SJSA1 (cell line): ENCODE results near the gene ALPG. TPM values are rescaled to one million over a fixed set of nuclear protein-coding genes. Genes with fewer than 3 reads are reported as not detected.
"Not testable (repeated sequence)": the region's sequence is repeated elsewhere in the genome, so short reads cannot be mapped to it uniquely, and the experiment has no call there.

Experiments used
- DNase-seq, 2 experiments: peaks; one replicate each; pipeline ENCODE4 v3.0.0-alpha.2; 2015 to 2020; ENCODE audit warnings: low spot score in 2 of 2, low read depth in 1 of 2
- H3K27ac ChIP-seq: fragments of 250-450 bp; sonication (Bioruptor Pico); 2 replicates; pipeline ENCODE4 v1.5.1; 2020; ENCODE audit warnings: mild to moderate bottlenecking, moderate library complexity
- H3K27me3 ChIP-seq: fragments of 250-450 bp; sonication (Bioruptor Pico); replicated peaks from 2 replicates; pipeline ENCODE4 v1.5.1; 2020; ENCODE audit warnings: mild to moderate bottlenecking, moderate library complexity
- H3K36me3 ChIP-seq: fragments of 250-450 bp; sonication (Bioruptor Pico); 2 replicates; pipeline ENCODE4 v1.5.1; 2020; ENCODE audit warnings: mild to moderate bottlenecking
- H3K4me1 ChIP-seq: fragments of 250-450 bp; sonication (Bioruptor Pico); replicated peaks from 2 replicates; pipeline ENCODE4 v1.6.1; 2021; ENCODE audit warnings: mild to moderate bottlenecking
- H3K4me3 ChIP-seq: fragments of 250-450 bp; sonication (Bioruptor Pico); 2 replicates; pipeline ENCODE4 v1.5.1; 2020; ENCODE audit warnings: mild to moderate bottlenecking
- H3K9me3 ChIP-seq: fragments of 250-450 bp; sonication (Bioruptor Pico); replicated peaks from 2 replicates; pipeline ENCODE4 v1.5.1; 2020; ENCODE audit warnings: mild to moderate bottlenecking
- total RNA-seq: library from RNA; depleted of rRNA; stranded (reverse); fragments of >200 nt; shearing (Covaris generic); gene quantifications from 2 replicates; pipeline ENCODE4 v1.2.3, GENCODE V29; 2014

Gene ALPG
- total RNA-seq, 1 experiment from 2014 or later: 0.03 TPM

DNA sequence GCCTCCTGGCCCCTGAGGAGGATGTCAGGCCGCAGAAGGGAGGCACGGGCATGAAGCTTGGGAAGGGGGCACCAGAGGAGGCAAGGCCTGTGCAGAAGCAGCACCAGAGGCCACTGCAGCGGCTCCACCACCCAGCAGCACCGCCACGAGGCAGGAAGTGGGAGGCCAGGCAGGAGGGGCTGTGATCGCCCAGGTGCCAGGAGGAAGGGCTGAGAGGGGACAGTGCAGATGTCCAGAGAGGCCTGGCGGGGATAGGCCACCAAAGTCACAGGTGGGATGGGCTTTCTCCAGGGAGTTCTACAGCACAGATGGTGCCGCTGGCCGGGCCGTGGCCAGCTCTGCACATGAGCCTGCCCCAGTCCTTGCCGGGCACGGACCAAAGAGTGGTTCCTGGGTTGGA lies 43.3 kb downstream of the ALPG start:
- Histone ChIP-seq H3K4me1 (no peaks in the 10 kb centered on the region), H3K36me3 (no peaks in the 10 kb centered on the region), H3K27ac (no peak overlapping the region), H3K27me3 (peaks cover 17% of the 10 kb centered on the region; the same call in 1 of the 2 replicates), H3K4me3 (no peak overlapping the region), H3K9me3 (no peaks in the 10 kb centered on the region)
- peak in 1 of 2 experiments; percentile 22 for DNase-seq

DNA sequence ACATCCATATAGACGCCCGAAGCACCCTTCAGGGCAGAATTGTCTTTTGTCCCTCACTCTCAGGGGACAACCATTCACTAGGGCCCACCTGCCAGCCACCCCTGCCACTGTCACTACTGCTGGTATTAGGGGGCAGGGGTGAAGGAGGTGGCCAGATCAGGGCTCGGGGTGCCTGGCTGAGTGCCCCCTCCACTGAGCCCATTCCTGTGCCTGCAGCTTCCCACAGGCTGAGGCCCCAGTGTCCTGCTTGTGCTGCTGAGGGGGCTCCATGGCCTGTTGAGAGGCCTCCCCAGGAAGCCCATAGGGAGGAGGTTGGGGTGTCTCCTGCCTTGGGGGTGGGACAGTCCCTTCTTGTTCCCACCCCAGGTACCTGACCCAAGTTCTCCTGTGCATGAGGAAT lies 45.0 kb downstream of the ALPG start:
- not testable (repeated sequence) for H3K27ac ChIP-seq, H3K4me1 ChIP-seq, H3K9me3 ChIP-seq

DNA sequence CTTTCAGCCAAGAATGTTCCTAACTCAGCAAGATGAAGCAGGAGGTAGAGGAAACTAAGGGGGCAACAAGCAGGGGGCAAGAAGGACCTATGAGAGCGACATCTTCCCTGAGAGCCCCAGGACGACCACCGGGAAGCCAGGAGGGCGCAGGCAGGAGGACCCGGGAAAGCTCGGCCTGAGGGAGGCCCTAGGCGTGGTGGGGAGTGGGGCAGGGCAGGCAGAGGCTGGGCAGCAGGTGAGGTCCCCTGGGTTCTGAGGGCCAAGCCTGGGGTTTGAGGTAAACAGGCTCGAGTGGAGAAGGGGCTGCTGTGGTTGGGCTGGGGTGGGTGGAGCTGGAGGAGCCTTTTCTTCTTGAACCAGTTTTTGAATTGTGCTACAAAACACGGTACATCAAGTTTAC lies 48.0 kb downstream of the ALPG start:
- no peak overlapping the region for H3K4me3 ChIP-seq
- H3K27me3 ChIP-seq: peaks cover 20% of the 10 kb centered on the region; the same call in 1 of the 2 replicates
- no peaks in the 10 kb centered on the region for H3K9me3 ChIP-seq
- H3K4me1 ChIP-seq: no peaks in the 10 kb centered on the region
- H3K27ac ChIP-seq: no peak overlapping the region
- no peak for DNase-seq
- no peaks in the 10 kb centered on the region for H3K36me3 ChIP-seq

More for the DNA sequence above, 45.0 kb downstream of the ALPG start:
- peaks cover 20% of the 10 kb centered on the region; the same call in 1 of the 2 replicates for H3K27me3 ChIP-seq
- H3K36me3 ChIP-seq, H3K4me3 ChIP-seq: not testable (repeated sequence)
- peak in 1 of 2 experiments; percentile 25 for DNase-seq

DNA sequence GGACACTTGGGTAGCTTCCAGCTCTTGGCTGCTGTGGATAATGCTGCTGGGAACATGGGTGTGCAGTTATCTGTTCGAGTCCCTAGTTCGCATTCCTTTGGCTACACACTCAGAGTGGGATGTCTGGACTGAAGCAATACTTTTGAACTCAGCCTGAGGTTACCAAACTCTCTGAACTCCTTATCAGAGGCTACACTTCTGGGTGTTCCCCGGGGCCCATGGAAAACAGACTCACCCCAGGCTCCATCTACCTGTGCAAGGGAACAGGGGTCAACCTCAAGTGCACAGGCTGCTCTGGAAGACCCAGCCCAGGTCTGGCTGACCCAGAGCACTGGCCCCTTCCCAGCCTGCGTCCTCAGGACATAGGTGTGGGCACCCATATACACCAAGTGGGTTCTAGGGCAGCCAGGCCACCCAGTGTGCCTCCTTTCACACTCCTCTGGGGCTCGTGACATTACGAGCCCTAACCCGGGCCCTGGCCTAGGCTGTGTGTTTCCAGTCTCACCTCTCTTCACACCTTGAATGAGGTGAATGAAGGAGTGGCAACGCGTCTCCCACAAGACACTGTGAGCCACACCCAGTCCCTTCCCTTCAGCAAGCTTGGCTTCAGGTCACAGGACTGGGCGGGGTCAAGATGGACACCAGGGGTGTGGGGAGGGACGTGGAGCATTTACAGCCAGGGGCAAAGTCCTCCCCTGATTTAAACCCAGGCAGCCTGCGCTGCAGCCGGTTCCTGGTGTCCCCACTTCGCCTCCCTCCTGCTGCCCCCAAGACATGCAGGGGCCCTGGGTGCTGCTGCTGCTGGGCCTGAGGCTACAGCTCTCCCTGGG lies 49.0 kb downstream of the ALPG start, which contains the start of gene ALPI:
ALPI (plus strand) TSS at position 728 of the 830 bp plus-strand sequence; CDS start at position 775, 47 bp downstream.
- Histone ChIP-seq H3K27me3 (peaks cover 20% of the 10 kb centered on the region; the same call in 1 of the 2 replicates), H3K4me1 (no peaks in the 10 kb centered on the region), H3K4me3 (no peak within 1 kb of the TSS), H3K27ac (no peak within 1 kb of the TSS), H3K36me3 (no peaks in the 10 kb centered on the region), H3K9me3 (no peaks in the 10 kb centered on the region)
- no peak for DNase-seq

DNA sequence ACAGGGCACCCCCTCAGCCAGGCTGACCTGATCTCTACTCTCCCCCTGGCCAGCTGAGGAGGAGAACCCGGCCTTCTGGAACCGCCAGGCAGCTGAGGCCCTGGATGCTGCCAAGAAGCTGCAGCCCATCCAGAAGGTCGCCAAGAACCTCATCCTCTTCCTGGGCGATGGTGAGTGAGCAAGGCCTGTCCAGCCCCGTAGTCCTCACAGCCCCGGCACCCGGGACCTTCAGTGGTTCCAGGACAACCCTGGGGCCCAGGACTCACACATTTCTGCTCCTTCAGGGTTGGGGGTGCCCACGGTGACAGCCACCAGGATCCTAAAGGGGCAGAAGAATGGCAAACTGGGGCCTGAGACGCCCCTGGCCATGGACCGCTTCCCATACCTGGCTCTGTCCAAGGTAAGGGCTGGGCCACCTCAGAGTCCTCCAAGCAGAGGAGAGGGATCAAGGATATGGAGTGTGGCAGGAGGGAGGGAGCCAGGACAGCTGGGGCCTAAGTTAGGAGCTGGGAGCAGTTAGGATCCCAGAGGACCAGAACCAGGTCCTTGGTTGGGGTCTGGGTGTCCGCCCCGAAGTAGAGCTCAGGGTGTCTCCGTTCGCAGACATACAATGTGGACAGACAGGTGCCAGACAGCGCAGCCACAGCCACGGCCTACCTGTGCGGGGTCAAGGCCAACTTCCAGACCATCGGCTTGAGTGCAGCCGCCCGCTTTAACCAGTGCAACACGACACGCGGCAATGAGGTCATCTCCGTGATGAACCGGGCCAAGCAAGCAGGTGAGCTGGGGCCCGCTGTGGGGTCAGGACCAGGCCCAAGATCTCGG lies 49.9 kb downstream of the ALPG start:
- no peaks in the 10 kb centered on the region for H3K36me3 ChIP-seq
- no peaks in the 10 kb centered on the region for H3K9me3 ChIP-seq
- peaks cover 13% of the 10 kb centered on the region; the same call in 1 of the 2 replicates for H3K27me3 ChIP-seq
- no peaks in the 10 kb centered on the region for H3K4me1 ChIP-seq
- H3K27ac ChIP-seq: no peak overlapping the region
- no peak for DNase-seq
- H3K4me3 ChIP-seq: no peak overlapping the region

DNA sequence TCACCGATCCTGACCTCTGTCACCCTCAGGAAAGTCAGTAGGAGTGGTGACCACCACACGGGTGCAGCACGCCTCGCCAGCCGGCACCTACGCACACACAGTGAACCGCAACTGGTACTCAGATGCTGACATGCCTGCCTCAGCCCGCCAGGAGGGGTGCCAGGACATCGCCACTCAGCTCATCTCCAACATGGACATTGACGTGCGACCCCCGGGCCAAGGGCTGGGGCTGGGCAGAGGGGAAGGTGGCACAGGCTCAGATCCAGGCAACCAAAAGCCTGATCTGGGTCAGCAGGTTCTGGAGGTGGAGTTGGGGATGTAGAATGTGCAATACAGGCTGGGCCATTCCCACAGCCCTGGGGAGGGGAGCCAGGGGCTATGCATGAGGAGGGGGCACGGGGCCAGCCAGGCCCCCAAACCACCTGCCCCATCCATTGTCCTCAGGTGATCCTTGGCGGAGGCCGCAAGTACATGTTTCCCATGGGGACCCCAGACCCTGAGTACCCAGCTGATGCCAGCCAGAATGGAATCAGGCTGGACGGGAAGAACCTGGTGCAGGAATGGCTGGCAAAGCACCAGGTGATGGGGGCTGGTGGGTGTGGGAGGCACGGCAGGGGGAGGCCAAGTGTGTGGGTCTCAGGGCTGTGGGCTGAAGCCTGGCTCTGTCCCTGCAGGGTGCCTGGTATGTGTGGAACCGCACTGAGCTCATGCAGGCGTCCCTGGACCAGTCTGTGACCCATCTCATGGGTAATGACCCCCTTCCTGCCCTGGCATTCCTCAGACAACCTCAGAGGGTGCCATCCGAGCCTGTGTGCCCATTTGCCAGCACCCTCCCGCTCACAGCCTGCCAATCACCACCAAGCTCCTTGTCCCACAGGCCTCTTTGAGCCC lies 50.7 kb downstream of the ALPG start:
- Histone ChIP-seq H3K36me3 (no peaks in the 10 kb centered on the region), H3K27me3 (peaks cover 13% of the 10 kb centered on the region; the same call in 1 of the 2 replicates), H3K9me3 (no peaks in the 10 kb centered on the region), H3K4me3 (no peak overlapping the region), H3K27ac (no peak overlapping the region), H3K4me1 (no peaks in the 10 kb centered on the region)
- DNase-seq: no peak

DNA sequence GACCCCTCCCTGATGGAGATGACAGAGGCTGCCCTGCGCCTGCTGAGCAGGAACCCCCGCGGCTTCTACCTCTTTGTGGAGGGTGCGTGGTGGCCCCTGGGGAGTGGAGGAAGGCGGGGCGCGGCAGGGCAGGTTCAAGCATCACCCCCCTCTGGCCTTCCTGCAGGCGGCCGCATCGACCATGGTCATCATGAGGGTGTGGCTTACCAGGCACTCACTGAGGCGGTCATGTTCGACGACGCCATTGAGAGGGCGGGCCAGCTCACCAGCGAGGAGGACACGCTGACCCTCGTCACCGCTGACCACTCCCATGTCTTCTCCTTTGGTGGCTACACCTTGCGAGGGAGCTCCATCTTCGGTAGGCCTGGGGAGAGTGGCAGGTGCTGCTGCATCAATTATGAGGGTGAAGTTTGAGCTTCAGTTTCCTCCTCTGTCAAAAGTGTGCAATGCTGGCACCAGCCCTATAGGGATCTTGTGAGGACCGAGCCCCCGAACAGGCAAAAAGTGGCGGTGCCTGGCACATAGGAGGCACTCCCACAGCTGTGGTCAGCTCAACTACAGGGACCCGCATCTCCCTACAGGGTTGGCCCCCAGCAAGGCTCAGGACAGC lies 51.5 kb downstream of the ALPG start:
- Histone ChIP-seq H3K9me3 (no peaks in the 10 kb centered on the region), H3K27me3 (peaks cover 19% of the 10 kb centered on the region)

DNA sequence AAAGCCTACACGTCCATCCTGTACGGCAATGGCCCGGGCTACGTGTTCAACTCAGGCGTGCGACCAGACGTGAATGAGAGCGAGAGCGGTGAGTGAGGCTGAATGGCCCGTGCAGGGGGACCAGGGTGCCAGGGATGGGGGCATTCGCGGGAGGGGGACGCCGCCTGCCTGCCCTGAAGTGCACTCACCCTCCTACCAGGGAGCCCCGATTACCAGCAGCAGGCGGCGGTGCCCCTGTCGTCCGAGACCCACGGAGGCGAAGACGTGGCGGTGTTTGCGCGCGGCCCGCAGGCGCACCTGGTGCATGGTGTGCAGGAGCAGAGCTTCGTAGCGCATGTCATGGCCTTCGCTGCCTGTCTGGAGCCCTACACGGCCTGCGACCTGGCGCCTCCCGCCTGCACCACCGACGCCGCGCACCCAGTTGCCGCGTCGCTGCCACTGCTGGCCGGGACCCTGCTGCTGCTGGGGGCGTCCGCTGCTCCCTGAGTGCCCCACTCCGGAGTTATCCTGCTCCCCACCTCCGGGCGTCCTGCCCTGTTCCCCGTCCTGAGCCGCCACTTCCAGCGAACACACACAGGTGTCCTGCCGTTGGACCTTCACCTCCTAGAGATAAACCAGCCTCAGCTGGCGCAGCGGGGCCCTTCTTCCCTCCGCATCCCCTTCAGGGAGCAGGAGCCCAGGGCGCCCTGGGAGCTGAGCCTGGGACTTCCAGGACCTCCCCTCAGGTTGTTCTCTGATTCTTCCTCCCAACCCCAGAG lies 52.2 kb downstream of the ALPG start:
- no peaks in the 10 kb centered on the region for H3K4me1 ChIP-seq
- H3K27ac ChIP-seq: no peak overlapping the region
- H3K36me3 ChIP-seq: no peaks in the 10 kb centered on the region
- no peak overlapping the region for H3K4me3 ChIP-seq
- peaks cover 17% of the 10 kb centered on the region for H3K27me3 ChIP-seq
- no peak for DNase-seq
- H3K9me3 ChIP-seq: no peaks in the 10 kb centered on the region

More for the DNA sequence above, 51.5 kb downstream of the ALPG start:
- no peak for DNase-seq
- H3K4me1 ChIP-seq: no peaks in the 10 kb centered on the region
- no peak overlapping the region for H3K4me3 ChIP-seq
- no peaks in the 10 kb centered on the region for H3K36me3 ChIP-seq
- no peak overlapping the region for H3K27ac ChIP-seq

DNA sequence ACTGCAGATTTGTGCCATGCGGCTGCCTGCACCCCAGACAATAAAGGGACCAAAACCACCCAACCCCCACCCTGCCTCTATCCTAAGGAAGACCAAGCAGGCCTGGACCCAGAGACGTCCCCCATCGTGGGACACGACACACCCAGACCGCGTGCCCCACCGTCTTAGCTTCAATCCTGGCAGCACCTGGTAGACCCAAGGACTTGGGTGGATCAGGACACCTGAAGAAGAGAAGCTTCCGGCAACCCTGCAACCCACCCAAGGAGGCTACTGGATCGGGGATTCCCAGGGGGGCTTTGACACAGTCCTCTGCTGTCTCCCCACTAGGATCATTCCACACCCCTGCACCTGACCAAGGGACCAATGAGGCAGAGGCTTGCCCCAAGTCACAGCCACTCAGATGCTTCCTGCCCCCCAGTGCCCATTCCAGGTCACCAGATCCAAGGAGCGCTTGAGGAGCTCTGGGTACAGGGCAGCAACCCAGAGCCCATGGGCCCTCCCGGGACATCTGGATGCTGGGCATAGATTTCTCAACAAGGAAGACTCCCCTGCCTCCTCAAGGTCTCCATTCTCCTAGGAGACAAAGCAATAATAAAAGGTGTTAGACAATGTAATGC lies 52.9 kb downstream of the ALPG start:
- no peak overlapping the region for H3K27ac ChIP-seq
- H3K9me3 ChIP-seq: no peaks in the 10 kb centered on the region
- no peak for DNase-seq
- H3K4me1 ChIP-seq: no peaks in the 10 kb centered on the region
- H3K27me3 ChIP-seq: peaks cover 17% of the 10 kb centered on the region
- no peaks in the 10 kb centered on the region for H3K36me3 ChIP-seq
- no peak overlapping the region for H3K4me3 ChIP-seq

DNA sequence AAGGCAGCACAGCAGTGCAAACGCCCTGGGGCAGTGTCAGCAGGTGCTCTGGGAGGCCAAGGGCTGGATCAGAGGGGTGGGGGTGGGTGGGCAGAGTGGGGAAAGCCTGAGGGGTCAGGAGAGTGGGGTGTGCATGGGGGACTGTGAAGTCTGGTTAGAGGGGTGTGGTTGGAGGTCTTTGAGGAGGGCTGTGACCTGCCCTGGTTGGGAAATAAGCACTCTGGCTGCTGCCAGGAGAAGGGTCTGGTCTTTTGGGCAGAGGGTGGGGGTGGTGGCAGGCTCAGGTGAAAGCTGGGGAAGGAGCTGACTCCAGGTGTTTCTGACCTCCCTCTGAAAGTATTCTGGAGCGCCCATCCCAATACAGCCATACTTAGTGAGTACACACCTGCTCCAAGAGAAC lies 53.5 kb downstream of the ALPG start:
- Histone ChIP-seq H3K27ac (no peak overlapping the region), H3K4me1 (no peaks in the 10 kb centered on the region), H3K27me3 (peaks cover 14% of the 10 kb centered on the region)

More for the DNA sequence above, 53.5 kb downstream of the ALPG start:
- no peak for DNase-seq
- no peaks in the 10 kb centered on the region for H3K9me3 ChIP-seq
- no peaks in the 10 kb centered on the region for H3K36me3 ChIP-seq
- no peak overlapping the region for H3K4me3 ChIP-seq
